Measurements from ENCODE around the gene RALY. TPM values are rescaled to one million over a fixed set of nuclear protein-coding genes. Genes with fewer than 3 reads are reported as not detected.

Gene RALY
- total RNA-seq, 1 experiment from 2014 or later, result 219 TPM

GRCh38 chr20:34004790-34005457 is 11.2 kb downstream of the RALY start:
- no peaks in the 10 kb centered on the region for H3K9me3 ChIP-seq (ENCODE audit: insufficient read depth, low read depth)
- H3K79me2 ChIP-seq (ENCODE audit: low read depth), result peaks cover 97% of the 10 kb centered on the region
- no peak overlapping the region for H3K27ac ChIP-seq
- H3K27me3 ChIP-seq (ENCODE audit: insufficient read depth, low read depth), result no peaks in the 10 kb centered on the region
- H3K4me3 ChIP-seq, result no peak overlapping the region
- ChIA-PET POLR2A (ENCODE audit: unreplicated experiment) (interaction anchor here (0.6 kb wide), 1 partner anchor 9 kb away, joined by 10 read pairs; no protein-coding TSS in a partner anchor), CTCF (no interaction called here)
- intact Hi-C loops (cut with micrococcal nuclease; ENCODE audit: unreplicated experiment), result no loop called here
- H2AFZ ChIP-seq, result no peak overlapping the region
- peaks cover 10% of the 10 kb centered on the region; the same call in 1 of the 2 replicates for H3K36me3 ChIP-seq (ENCODE audit: low read depth)
- H3K4me1 ChIP-seq (replicated peaks; ENCODE audit: insufficient read depth), result no peaks in the 10 kb centered on the region
- TF ChIP-seq EZH2 (IDR thresholded peaks at IDR 0.05; ENCODE audit: low read depth), result no peak
- DNase-seq, result no peak
- no peaks in the 10 kb centered on the region for H3K9me2 ChIP-seq (ENCODE audit: insufficient read depth)
- no peak overlapping the region for H3K4me2 ChIP-seq
- BruUV-seq (replicated peaks), result no TSS peak
- no peaks in the 10 kb centered on the region for H3F3A ChIP-seq (ENCODE audit: insufficient read depth, low read depth)
- peaks cover 45% of the 10 kb centered on the region for H4K20me1 ChIP-seq (ENCODE audit: insufficient read depth)

GRCh38 chr20:34006619-34007018 is 12.9 kb downstream of the RALY start:
- CTCF ChIA-PET, result no interaction called here
- H4K20me1 ChIP-seq (ENCODE audit: insufficient read depth), result peaks cover 41% of the 10 kb centered on the region
- BruUV-seq (replicated peaks), result no TSS peak

GRCh38 chr20:34008477-34008876 is 14.8 kb downstream of the RALY start:
- TF ChIP-seq EZH2 (IDR thresholded peaks at IDR 0.05; ENCODE audit: low read depth) (no peak), CTCF (conservative IDR thresholded peaks at IDR 0.05) (no peak)
- Histone ChIP-seq H3K27ac (no peak overlapping the region), H3K27me3 (ENCODE audit: insufficient read depth, low read depth) (no peaks in the 10 kb centered on the region), H3K9me3 (ENCODE audit: insufficient read depth, low read depth) (no peaks in the 10 kb centered on the region), H3K4me1 (replicated peaks; ENCODE audit: insufficient read depth) (no peaks in the 10 kb centered on the region), H4K20me1 (ENCODE audit: insufficient read depth) (peaks cover 57% of the 10 kb centered on the region), H3K79me2 (ENCODE audit: low read depth) (peaks cover 98% of the 10 kb centered on the region), H3K9me2 (ENCODE audit: insufficient read depth) (no peaks in the 10 kb centered on the region), H3F3A (ENCODE audit: insufficient read depth, low read depth) (no peaks in the 10 kb centered on the region), H3K4me3 (no peak overlapping the region), H2AFZ (no peak overlapping the region), H3K36me3 (ENCODE audit: low read depth) (peaks cover 5% of the 10 kb centered on the region; the same call in 1 of the 2 replicates), H3K4me2 (no peak overlapping the region)
- intact Hi-C loops (cut with micrococcal nuclease; ENCODE audit: unreplicated experiment), result no loop called here
- POLR2A ChIA-PET (ENCODE audit: unreplicated experiment), result interaction anchor here (0.6 kb wide), 1 partner anchor 94 kb away, joined by 3 read pairs; no protein-coding TSS in a partner anchor
- no peak for DNase-seq
- no TSS peak for BruUV-seq (replicated peaks)
- CTCF ChIA-PET, result no interaction called here

More at GRCh38 chr20:34006619-34007018, 12.9 kb downstream of the RALY start:
- Histone ChIP-seq H3K27ac (no peak overlapping the region), H3K4me1 (replicated peaks; ENCODE audit: insufficient read depth) (no peaks in the 10 kb centered on the region), H3K4me2 (no peak overlapping the region), H3K36me3 (ENCODE audit: low read depth) (peaks cover 10% of the 10 kb centered on the region; the same call in 1 of the 2 replicates), H3K9me2 (ENCODE audit: insufficient read depth) (no peaks in the 10 kb centered on the region), H3K79me2 (ENCODE audit: low read depth) (peaks cover 97% of the 10 kb centered on the region), H2AFZ (no peak overlapping the region), H3F3A (ENCODE audit: insufficient read depth, low read depth) (no peaks in the 10 kb centered on the region), H3K4me3 (no peak overlapping the region), H3K9me3 (ENCODE audit: insufficient read depth, low read depth) (no peaks in the 10 kb centered on the region), H3K27me3 (ENCODE audit: insufficient read depth, low read depth) (no peaks in the 10 kb centered on the region)
- intact Hi-C loops (cut with micrococcal nuclease; ENCODE audit: unreplicated experiment), result no loop called here
- TF ChIP-seq CTCF (conservative IDR thresholded peaks at IDR 0.05) (no peak), EZH2 (IDR thresholded peaks at IDR 0.05; ENCODE audit: low read depth) (no peak)
- DNase-seq, result no peak
- POLR2A ChIA-PET (ENCODE audit: unreplicated experiment), result interaction anchor here (0.6 to 0.7 kb wide), 2 partner anchors 21 to 81 kb away, joined by 3 to 19 read pairs; no protein-coding TSS in a partner anchor
